GM12878 (cell line): ENCODE data around the gene LCOR. TPM values are rescaled to one million over a fixed set of nuclear protein-coding genes. Genes with fewer than 3 reads are reported as not detected.

Source experiments
- ATAC-seq: fragments of 200-7000 bp; cut with Tn5 transposase; 3 replicates; pipeline ENCODE4 v1.9.1; 2020; ENCODE audit warnings: mild to moderate bottlenecking, moderate library complexity
- BruUV-seq: library from RNA; stranded (reverse); fragments of 400-500 nt; replicated peaks from 2 replicates; lab custom pipeline; 2021; lab: Mats Ljungman, UMichigan
- CTCF ChIA-PET: fragments of 300-600 bp; sonication (Branson Sonifier 250); formaldehyde crosslinking; extraction: SDS; loops from one replicate; lab custom pipeline; 2021; ENCODE audit warnings: inconsistent platforms; lab: Yijun Ruan, JAX
- POLR2A ChIA-PET: fragments of 350-600 bp; formaldehyde crosslinking; extraction: SDS; loops from one replicate; lab custom pipeline; 2021; ENCODE audit warnings: inconsistent platforms; lab: Charles Lee
- RAD21 ChIA-PET: fragments of 300-600 bp; sonication (Branson Sonifier 250); formaldehyde crosslinking; loops from one replicate; lab custom pipeline; 2023; ENCODE audit warnings: antibody characterized with exemption; ENCODE audit not compliant: unreplicated experiment; lab: Charles Lee
- SMC1A ChIA-PET: fragments of 300-600 bp; sonication (Branson Sonifier 250); formaldehyde crosslinking; loops from one replicate; lab custom pipeline; 2023; ENCODE audit not compliant: unreplicated experiment, uncharacterized antibody; lab: Charles Lee
- DNase-seq: peaks from one replicate; pipeline ENCODE4 v3.0.0-alpha.2; 2011; ENCODE audit warnings: low read depth, low spot score
- FAIRE-seq: peaks from 3 replicates; lab custom pipeline; 2011; peaks lifted over from hg19 to GRCh38; lab: Jason Lieb, UNC
- H2AFZ ChIP-seq: 2 replicates; pipeline ENCODE4 v1.6.0; 2011; ENCODE audit warnings: low read depth, low read length, control low read depth; ENCODE audit not compliant: control insufficient read depth
- H3K27ac ChIP-seq: 2 replicates; pipeline ENCODE4 v1.5.1; 2011; ENCODE audit warnings: control low read depth; ENCODE audit not compliant: control insufficient read depth, insufficient read depth
- H3K27me3 ChIP-seq, 2 experiments: replicated peaks in 1 of 2; 2 replicates each; pipeline versions ENCODE4 v1.6.0 to v1.6.1; 2011; ENCODE audit warnings: low read length in 1 of 2; ENCODE audit not compliant: control insufficient read depth in 2 of 2, insufficient read depth in 2 of 2
- H3K36me3 ChIP-seq, 2 experiments: 2 replicates each; pipeline ENCODE4 v1.5.1; 2011; ENCODE audit warnings: low read length in 1 of 2; ENCODE audit not compliant: control insufficient read depth in 2 of 2, insufficient read depth in 2 of 2
- H3K4me1 ChIP-seq: 2 replicates; pipeline ENCODE4 v1.6.1; 2011; ENCODE audit warnings: mild to moderate bottlenecking, low read length, moderate library complexity, mixed read lengths; ENCODE audit not compliant: control insufficient read depth, insufficient read depth
- H3K4me2 ChIP-seq: 2 replicates; pipeline ENCODE4 v1.6.0; 2011; ENCODE audit warnings: control low read depth; ENCODE audit not compliant: control insufficient read depth, insufficient read depth
- H3K4me3 ChIP-seq: fragments of 200-600 bp; sonication (generic); 2 replicates; pipeline ENCODE4 v1.5.1; 2016
- H3K79me2 ChIP-seq: 2 replicates; pipeline ENCODE4 v1.6.0; 2011; ENCODE audit warnings: low read length; ENCODE audit not compliant: control insufficient read depth, insufficient read depth
- H3K9ac ChIP-seq: 2 replicates; pipeline ENCODE4 v1.8.0; 2011; ENCODE audit warnings: low read length, control low read depth, mixed read lengths; ENCODE audit not compliant: control insufficient read depth, insufficient read depth
- H3K9me3 ChIP-seq: replicated peaks from 3 replicates; pipeline ENCODE4 v1.5.1; 2011; ENCODE audit warnings: mild to moderate bottlenecking, low read length; ENCODE audit not compliant: control insufficient read depth, insufficient read depth
- H4K20me1 ChIP-seq: 2 replicates; pipeline ENCODE4 v1.6.0; 2011; ENCODE audit not compliant: control insufficient read depth, insufficient read depth
- CREM ChIP-seq: IDR thresholded peaks from 2 replicates; pipeline ENCODE4 v1.6.1; 2014; ENCODE audit warnings: antibody characterized with exemption, low read depth
- DPF2 ChIP-seq: fragments of 450-650 bp; IDR thresholded peaks from 2 replicates; pipeline ENCODE4 v1.6.1; 2017; ENCODE audit warnings: mild to moderate bottlenecking
- EP300 ChIP-seq, 2 experiments: fragments of 150-350 bp in 1 of 2; IDR thresholded peaks; 2 replicates each; pipeline ENCODE4 v1.6.1; 2011 to 2012; ENCODE audit warnings: low read depth in 2 of 2, low read length in 2 of 2, borderline replicate concordance in 1 of 2, improper control_type of control experiment in 1 of 2, inconsistent platforms in 1 of 2; ENCODE audit not compliant: control insufficient read depth in 1 of 2
- KAT2A ChIP-seq: conservative IDR thresholded peaks from 2 replicates; pipeline ENCODE4 v1.6.1; 2011; ENCODE audit warnings: low read depth, low read length; ENCODE audit not compliant: control insufficient read depth
- NBN ChIP-seq: fragments of 450-650 bp; IDR thresholded peaks from 2 replicates; pipeline ENCODE4 v1.6.1; 2016
- NFIC ChIP-seq: IDR thresholded peaks from 2 replicates; pipeline ENCODE4 v1.6.1; 2012; ENCODE audit warnings: low read depth, mild to moderate bottlenecking, inconsistent platforms, low read length, moderate library complexity
- NFYA ChIP-seq: IDR thresholded peaks from 2 replicates; pipeline ENCODE4 v1.6.1; 2011; ENCODE audit warnings: low read depth, mild to moderate bottlenecking, low read length, improper control_type of control experiment, borderline replicate concordance
- RBBP5 ChIP-seq: fragments of 200-600 bp; sonication (generic); conservative IDR thresholded peaks from 2 replicates; pipeline ENCODE4 v1.6.1; 2016
- RFX5 ChIP-seq: IDR thresholded peaks from 2 replicates; pipeline ENCODE4 v1.6.1; 2011; ENCODE audit warnings: low read depth, low read length, improper control_type of control experiment
- SMARCA5 ChIP-seq: fragments of 450-650 bp; IDR thresholded peaks from 2 replicates; pipeline ENCODE4 v1.6.1; 2017; ENCODE audit warnings: mild to moderate bottlenecking
- SPI1 ChIP-seq: IDR thresholded peaks from 2 replicates; pipeline ENCODE4 v1.6.1; 2011; ENCODE audit warnings: low read depth, mild to moderate bottlenecking, low read length, moderate library complexity, borderline replicate concordance; ENCODE audit not compliant: insufficient read depth
- SREBF2 ChIP-seq: IDR thresholded peaks from 2 replicates; pipeline ENCODE4 v1.6.1; 2012; ENCODE audit warnings: mild to moderate bottlenecking, low read length
- SUPT20H ChIP-seq: IDR thresholded peaks from 2 replicates; pipeline ENCODE4 v1.6.1; 2011; ENCODE audit warnings: low read depth, mild to moderate bottlenecking, low read length, moderate library complexity, borderline replicate concordance; ENCODE audit not compliant: control insufficient read depth
- TCF7 ChIP-seq: IDR thresholded peaks from 2 replicates; pipeline ENCODE4 v1.6.1; 2014; ENCODE audit warnings: antibody characterized with exemption, borderline replicate concordance
- YY1 ChIP-seq: IDR thresholded peaks from 2 replicates; pipeline ENCODE4 v1.6.1; 2011; ENCODE audit warnings: low read depth, mild to moderate bottlenecking, low read length
- ZBED1 ChIP-seq: IDR thresholded peaks from 2 replicates; pipeline ENCODE4 v1.6.1; 2016; ENCODE audit warnings: borderline replicate concordance
- WGBS: methylation state at CpG from one replicate; pipeline ENCODE4 v1.1.6; 2016; ENCODE audit warnings: low lambda C conversion rate; ENCODE audit not compliant: insufficient replicate concordance, insufficient coverage; ENCODE audit errors: missing lambda C conversion rate; 5-methylcytosine and 5-hydroxymethylcytosine counted together
- in situ Hi-C: fragments of 300-500 bp; cut with MboI; formaldehyde crosslinking; loops from 9 replicates; pipeline ENCODE4 v1.14.3; 2018; ENCODE audit warnings: mixed read lengths
- intact Hi-C: fragments of 100-400 bp; cut with micrococcal nuclease; formaldehyde crosslinking; loops from one replicate; pipeline ENCODE4 v1.14.2; 2022; ENCODE audit not compliant: unreplicated experiment
- polyA plus RNA-seq, 11 experiments: library from polyadenylated mRNA; depleted of rRNA in 4 of 11; unstranded in 6 of 11; stranded (reverse) in 5 of 11; fragments of >200 nt; fragmentation: Nextera tagmentation in 4 of 11; fragmentation: Illumina TruSeq in 1 of 11; extraction: Ambion mirVana in 4 of 11; extraction: Trizol in 1 of 11; gene quantifications; 1 replicate in 1 of 11; 2 replicates in 10 of 11; pipeline versions ENCODE4 v1.2.1 to v1.2.3, GENCODE V29; 2011 to 2016; ENCODE audit warnings: inconsistent platforms in 2 of 11, missing spikeins in 2 of 11, low read depth in 1 of 11
- total RNA-seq, 4 experiments: library from RNA; depleted of rRNA in 3 of 4; stranded (reverse); fragments of >200 nt in 3 of 4; fragmentation: Illumina TruSeq in 1 of 4; extraction: Trizol in 1 of 4; gene quantifications; 2 replicates each; pipeline versions ENCODE4 v1.2.1 to v1.2.3, GENCODE V29; 2013 to 2021
- TF ChIP-seq, protein P1 (sequence below): IDR thresholded peaks from 2 replicates; pipeline ENCODE4 v1.6.1; 2011; ENCODE audit warnings: borderline replicate concordance, low read depth, mild to moderate bottlenecking, moderate library complexity, low read length; ENCODE audit not compliant: insufficient read depth, poor library complexity, severe bottlenecking
- TF ChIP-seq, protein P2 (sequence below): IDR thresholded peaks from 2 replicates; pipeline ENCODE4 v1.6.1; 2011; ENCODE audit warnings: low read depth, low read length, improper control_type of control experiment, borderline replicate concordance
- TF ChIP-seq, protein P3 (sequence below): fragments of 450-650 bp; IDR thresholded peaks from 2 replicates; pipeline ENCODE4 v1.6.1; 2017; ENCODE audit warnings: antibody characterized with exemption, mild to moderate bottlenecking, moderate library complexity

The LCOR gene
- total and polyA plus RNA-seq, 10 of the 15 experiments (the other 5 are each of a cell fraction or from before 2014, with no cell fraction given): 1.6 to 22.0 (median 13.2) TPM

DNA sequence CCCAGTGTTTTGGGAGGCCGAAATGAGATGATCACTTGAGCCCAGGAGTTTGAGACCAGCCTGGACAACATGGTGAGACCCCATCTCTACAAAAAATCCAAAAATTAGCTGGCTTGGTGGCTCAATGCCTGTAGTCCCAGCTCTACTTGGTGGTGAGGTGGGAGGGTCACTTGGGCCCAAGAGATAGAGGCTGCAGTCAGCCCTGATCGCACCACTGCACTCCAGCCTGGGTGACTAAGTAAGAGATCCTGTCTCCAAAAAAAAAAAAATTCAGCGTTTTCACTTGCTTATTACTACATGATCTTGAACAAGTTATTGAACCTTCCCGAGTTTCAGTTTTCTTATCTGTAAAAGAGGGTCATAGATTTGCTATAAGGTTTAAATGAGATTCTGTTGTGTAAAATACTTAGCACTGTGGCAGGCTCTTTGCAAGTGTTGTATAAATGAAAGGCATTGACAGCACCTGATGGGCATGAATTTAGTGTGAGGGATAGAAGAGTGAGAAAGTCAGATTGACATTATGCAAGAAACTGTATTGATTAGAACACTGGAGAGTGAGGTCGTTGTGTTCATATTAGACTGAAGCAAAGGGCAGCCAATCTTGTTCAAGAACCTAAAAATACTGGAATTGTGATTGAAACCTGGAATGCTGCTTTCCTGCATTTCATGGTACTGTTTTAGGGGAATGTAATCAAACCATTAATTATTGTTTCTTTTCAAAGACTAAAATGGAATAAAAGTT, 136.8 kb downstream of the LCOR start (continued):
- TF ChIP-seq, protein P1, sequence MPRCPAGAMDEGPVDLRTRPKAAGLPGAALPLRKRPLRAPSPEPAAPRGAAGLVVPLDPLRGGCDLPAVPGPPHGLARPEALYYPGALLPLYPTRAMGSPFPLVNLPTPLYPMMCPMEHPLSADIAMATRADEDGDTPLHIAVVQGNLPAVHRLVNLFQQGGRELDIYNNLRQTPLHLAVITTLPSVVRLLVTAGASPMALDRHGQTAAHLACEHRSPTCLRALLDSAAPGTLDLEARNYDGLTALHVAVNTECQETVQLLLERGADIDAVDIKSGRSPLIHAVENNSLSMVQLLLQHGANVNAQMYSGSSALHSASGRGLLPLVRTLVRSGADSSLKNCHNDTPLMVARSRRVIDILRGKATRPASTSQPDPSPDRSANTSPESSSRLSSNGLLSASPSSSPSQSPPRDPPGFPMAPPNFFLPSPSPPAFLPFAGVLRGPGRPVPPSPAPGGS: no peak
- TF ChIP-seq SREBF2 (no peak), EP300 (IDR thresholded peaks at IDR 0.05; ENCODE audit: borderline replicate concordance in 1 of 2, control insufficient read depth in 1 of 2, low read depth in 2 of 2, low read length in 2 of 2) (no peak), SPI1 (no peak), NBN (no peak)

DNA sequence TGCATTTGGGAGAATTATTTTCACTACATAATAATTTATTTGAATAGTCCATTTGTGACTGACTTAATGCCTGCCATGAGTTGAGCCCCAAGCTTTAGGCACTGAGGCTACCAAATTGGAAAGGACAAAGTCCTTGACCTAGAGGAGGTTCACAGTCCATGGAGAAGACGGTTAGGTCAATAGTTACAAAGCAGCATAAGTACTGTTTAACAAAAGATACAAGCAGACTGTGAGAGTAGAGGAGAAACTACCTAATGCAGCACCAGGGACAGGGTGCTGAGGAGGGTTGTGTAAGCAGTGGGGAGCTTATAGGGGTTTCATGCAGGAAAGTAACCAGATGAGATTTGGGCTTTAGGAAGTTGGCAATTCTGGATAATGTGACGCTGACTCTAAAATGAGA, 139.2 kb downstream of the LCOR start:
- no peaks in the 10 kb centered on the region for H3K9me3 ChIP-seq
- ChIA-PET RAD21 (no interaction called here), CTCF (no interaction called here), SMC1A (interaction anchor here (1.0 to 1.8 kb wide), 2 partner anchors 12 to 52 kb away, joined by 3 to 7 read pairs; no protein-coding TSS in a partner anchor), POLR2A (interaction anchor here (1.0 kb wide), 1 partner anchor 10 kb away, joined by 3 read pairs; no protein-coding TSS in a partner anchor)
- H3K9ac ChIP-seq: no peak overlapping the region
- DNase-seq: no peak
- no peak overlapping the region for H3K4me2 ChIP-seq
- H3K79me2 ChIP-seq: no peaks in the 10 kb centered on the region; the same call in 1 of the 2 replicates
- ATAC-seq: no peak
- 97% methylated on average over 2 of the region's 2 CpGs for WGBS
- no peaks in the 10 kb centered on the region for H3K27me3 ChIP-seq
- H3K27ac ChIP-seq: no peak overlapping the region
- H4K20me1 ChIP-seq: no peaks in the 10 kb centered on the region
- BruUV-seq: no TSS peak
- H3K36me3 ChIP-seq: no peaks in the 10 kb centered on the region
- FAIRE-seq: no peak
- H3K4me1 ChIP-seq: peaks cover 16% of the 10 kb centered on the region
- H2AFZ ChIP-seq: no peak overlapping the region
- intact Hi-C loops: no loop called here
- H3K4me3 ChIP-seq: no peak overlapping the region
- in situ Hi-C loops: no loop called here
- TF ChIP-seq, protein P2, sequence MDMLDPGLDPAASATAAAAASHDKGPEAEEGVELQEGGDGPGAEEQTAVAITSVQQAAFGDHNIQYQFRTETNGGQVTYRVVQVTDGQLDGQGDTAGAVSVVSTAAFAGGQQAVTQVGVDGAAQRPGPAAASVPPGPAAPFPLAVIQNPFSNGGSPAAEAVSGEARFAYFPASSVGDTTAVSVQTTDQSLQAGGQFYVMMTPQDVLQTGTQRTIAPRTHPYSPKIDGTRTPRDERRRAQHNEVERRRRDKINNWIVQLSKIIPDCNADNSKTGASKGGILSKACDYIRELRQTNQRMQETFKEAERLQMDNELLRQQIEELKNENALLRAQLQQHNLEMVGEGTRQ: no peak
- TF ChIP-seq SMARCA5: no peak
- TF ChIP-seq, protein P3, sequence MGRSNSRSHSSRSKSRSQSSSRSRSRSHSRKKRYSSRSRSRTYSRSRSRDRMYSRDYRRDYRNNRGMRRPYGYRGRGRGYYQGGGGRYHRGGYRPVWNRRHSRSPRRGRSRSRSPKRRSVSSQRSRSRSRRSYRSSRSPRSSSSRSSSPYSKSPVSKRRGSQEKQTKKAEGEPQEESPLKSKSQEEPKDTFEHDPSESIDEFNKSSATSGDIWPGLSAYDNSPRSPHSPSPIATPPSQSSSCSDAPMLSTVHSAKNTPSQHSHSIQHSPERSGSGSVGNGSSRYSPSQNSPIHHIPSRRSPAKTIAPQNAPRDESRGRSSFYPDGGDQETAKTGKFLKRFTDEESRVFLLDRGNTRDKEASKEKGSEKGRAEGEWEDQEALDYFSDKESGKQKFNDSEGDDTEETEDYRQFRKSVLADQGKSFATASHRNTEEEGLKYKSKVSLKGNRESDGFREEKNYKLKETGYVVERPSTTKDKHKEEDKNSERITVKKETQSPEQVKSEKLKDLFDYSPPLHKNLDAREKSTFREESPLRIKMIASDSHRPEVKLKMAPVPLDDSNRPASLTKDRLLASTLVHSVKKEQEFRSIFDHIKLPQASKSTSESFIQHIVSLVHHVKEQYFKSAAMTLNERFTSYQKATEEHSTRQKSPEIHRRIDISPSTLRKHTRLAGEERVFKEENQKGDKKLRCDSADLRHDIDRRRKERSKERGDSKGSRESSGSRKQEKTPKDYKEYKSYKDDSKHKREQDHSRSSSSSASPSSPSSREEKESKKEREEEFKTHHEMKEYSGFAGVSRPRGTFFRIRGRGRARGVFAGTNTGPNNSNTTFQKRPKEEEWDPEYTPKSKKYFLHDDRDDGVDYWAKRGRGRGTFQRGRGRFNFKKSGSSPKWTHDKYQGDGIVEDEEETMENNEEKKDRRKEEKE: no peak
- TF ChIP-seq KAT2A: no peak
- TF ChIP-seq RFX5: no peak
- no peak for TF ChIP-seq TCF7
- TF ChIP-seq DPF2: no peak
- TF ChIP-seq ZBED1: no peak
- no peak for TF ChIP-seq SUPT20H
- TF ChIP-seq YY1: no peak
- TF ChIP-seq NFYA: no peak
- no peak for TF ChIP-seq CREM
- no peak for TF ChIP-seq NFIC
- TF ChIP-seq RBBP5: no peak
